GM12891 (cell line): ENCODE measurements around the gene LRP1B.

Experiments used
- PAX5 ChIP-seq: IDR thresholded peaks from 2 replicates; pipeline ENCODE4 v1.6.1; 2011; ENCODE audit warnings: low read length, moderate library complexity, mild to moderate bottlenecking; ENCODE audit not compliant: insufficient read depth, severe bottlenecking
- POLR2A ChIP-seq: IDR thresholded peaks from 2 replicates; pipeline ENCODE4 v1.6.1; 2011; ENCODE audit warnings: low read depth, low read length, control low read depth
- POLR2AphosphoS5 ChIP-seq: IDR thresholded peaks from 2 replicates; pipeline ENCODE4 v1.6.1; 2011; ENCODE audit warnings: low read depth, low read length, control low read depth
- SPI1 ChIP-seq: IDR thresholded peaks from 2 replicates; pipeline ENCODE4 v1.6.1; 2011; ENCODE audit warnings: low read depth, low read length, control low read depth
- TAF1 ChIP-seq: IDR thresholded peaks from 2 replicates; pipeline ENCODE4 v1.6.1; 2011; ENCODE audit warnings: low read depth, low read length, control low read depth

GRCh38 chr2:141724426-141724825 is 406.4 kb downstream of the LRP1B start:
- TF ChIP-seq POLR2AphosphoS5 (no peak), POLR2A (no peak), SPI1 (no peak), TAF1 (no peak), PAX5 (no peak)
